GM12865 (cell line): ENCODE data around the gene SH2D7.
A peak's percentile ranks its signal among the peaks of the same experiment; 100 is the strongest.

ENCODE experiments used
- DNase-seq: peaks from one replicate; pipeline ENCODE4 v3.0.0; 2010; ENCODE audit warnings: low read depth
- H3K4me3 ChIP-seq: 2 replicates; pipeline ENCODE4 v1.5.1; 2011; ENCODE audit warnings: mild to moderate bottlenecking, low read depth, low read length, control low read depth
- CTCF ChIP-seq: IDR thresholded peaks from 2 replicates; pipeline ENCODE4 v1.5.1; 2011; ENCODE audit warnings: low read length, control low read depth, low read depth, inconsistent platforms; ENCODE audit not compliant: insufficient read depth; ENCODE audit errors: missing control alignments

The SH2D7 gene

GRCh38 chr15:78102741-78103140, 10.4 kb downstream of the SH2D7 start:
- H3K4me3 ChIP-seq = no peak overlapping the region
- no peak for DNase-seq
- TF ChIP-seq CTCF = no peak

GRCh38 chr15:78103406-78104118, 11.2 kb downstream of the SH2D7 start:
- no peak overlapping the region for H3K4me3 ChIP-seq
- peak; percentile 92 for DNase-seq
- no peak for TF ChIP-seq CTCF

GRCh38 chr15:78104119-78104479, 11.7 kb downstream of the SH2D7 start:
- no peak for DNase-seq
- TF ChIP-seq CTCF = no peak
- no peak overlapping the region for H3K4me3 ChIP-seq

GRCh38 chr15:78104566-78105475, 12.5 kb downstream of the SH2D7 start:
- peak; percentile 33 for DNase-seq
- no peak for TF ChIP-seq CTCF
- H3K4me3 ChIP-seq = no peak overlapping the region

DNA sequence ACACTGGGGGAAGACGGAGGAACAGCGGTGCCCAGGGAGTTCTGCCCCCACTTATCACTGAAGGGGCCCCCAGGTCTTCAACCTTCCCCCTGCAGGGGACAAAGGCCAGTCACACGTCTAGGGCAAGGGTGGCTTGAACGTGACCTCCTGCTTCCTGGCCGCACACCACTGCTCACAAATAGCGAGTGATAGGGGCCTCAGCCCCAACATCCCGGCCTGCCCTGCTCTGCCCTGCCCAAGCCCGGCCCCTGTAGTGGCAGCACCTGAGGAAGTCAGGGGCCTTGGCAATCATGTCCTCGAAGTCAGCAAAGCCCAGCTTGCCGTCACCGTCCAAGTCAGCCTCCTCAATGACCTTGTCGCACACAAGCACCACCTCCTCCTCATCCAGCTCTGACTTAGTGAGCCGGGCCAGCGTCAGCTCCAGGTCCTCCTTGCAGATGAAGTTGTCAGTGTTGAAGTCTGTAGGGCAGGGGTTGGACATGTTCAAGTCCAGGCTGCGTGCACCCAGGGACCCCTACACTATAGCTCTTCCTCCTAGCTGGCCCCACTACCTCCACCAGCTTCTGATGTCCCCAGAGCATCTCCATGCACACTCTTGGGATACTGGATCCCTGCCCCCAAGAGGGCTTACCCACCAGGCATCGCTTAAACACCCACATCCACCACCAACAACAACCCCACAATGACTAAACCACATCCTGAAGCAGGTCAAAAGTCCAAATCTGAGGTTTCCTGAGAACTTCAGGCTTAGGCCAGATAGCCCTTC, 13.3 kb downstream of the SH2D7 start:
- no peak for TF ChIP-seq CTCF
- DNase-seq = peak; percentile 48
- no peak overlapping the region for H3K4me3 ChIP-seq

GRCh38 chr15:78107471-78107870, 15.1 kb downstream of the SH2D7 start:
- no peak for DNase-seq
- TF ChIP-seq CTCF = no peak
- H3K4me3 ChIP-seq = no peak overlapping the region
